GM23248 (cell line): ENCODE results near the gene P2RY2. TPM values are rescaled to one million over a fixed set of nuclear protein-coding genes. Genes with fewer than 3 reads are reported as not detected.

ENCODE experiments used
- DNase-seq: peaks from one replicate; pipeline ENCODE4 v3.0.0-alpha.2; 2015
- H2AFZ ChIP-seq: fragments of 200-600 bp; sonication (generic); 2 replicates; pipeline ENCODE4 v1.6.1; 2016; ENCODE audit warnings: antibody characterized with exemption
- H3F3A ChIP-seq: fragments of 200-600 bp; sonication (generic); 2 replicates; pipeline ENCODE4 v1.6.1; 2016; ENCODE audit warnings: mild to moderate bottlenecking, antibody characterized with exemption, mixed run types; ENCODE audit not compliant: insufficient read depth
- H3K27ac ChIP-seq: fragments of 200-600 bp; sonication (generic); 2 replicates; pipeline ENCODE4 v1.5.1; 2016; ENCODE audit warnings: mild to moderate bottlenecking
- H3K27me3 ChIP-seq: fragments of 200-600 bp; sonication (generic); replicated peaks from 2 replicates; pipeline ENCODE4 v1.6.1; 2016; ENCODE audit warnings: mild to moderate bottlenecking; ENCODE audit not compliant: insufficient read depth
- H3K36me3 ChIP-seq: fragments of 200-600 bp; sonication (generic); 2 replicates; pipeline ENCODE4 v1.6.1; 2016; ENCODE audit warnings: low read depth, mild to moderate bottlenecking
- H3K4me1 ChIP-seq: fragments of 200-600 bp; sonication (generic); 2 replicates; pipeline ENCODE4 v1.6.1; 2016; ENCODE audit warnings: mild to moderate bottlenecking; ENCODE audit not compliant: insufficient read depth
- H3K4me2 ChIP-seq: fragments of 200-600 bp; sonication (generic); one replicate; pipeline ENCODE4 v1.6.1; 2016; ENCODE audit warnings: mild to moderate bottlenecking; ENCODE audit not compliant: unreplicated experiment
- H3K4me3 ChIP-seq: fragments of 200-600 bp; sonication (generic); 2 replicates; pipeline ENCODE4 v1.5.1; 2016; ENCODE audit warnings: mild to moderate bottlenecking
- H3K79me2 ChIP-seq: fragments of 200-600 bp; sonication (generic); 2 replicates; pipeline ENCODE4 v1.6.1; 2016; ENCODE audit warnings: mild to moderate bottlenecking; ENCODE audit not compliant: insufficient read depth
- H3K9ac ChIP-seq: fragments of 200-600 bp; sonication (generic); 2 replicates; pipeline ENCODE4 v1.6.1; 2016; ENCODE audit warnings: mild to moderate bottlenecking
- H3K9me2 ChIP-seq: fragments of 200-600 bp; sonication (generic); 2 replicates; pipeline ENCODE4 v1.6.1; 2016; ENCODE audit warnings: mixed run types, mild to moderate bottlenecking, moderate library complexity; ENCODE audit not compliant: insufficient read depth
- H3K9me3 ChIP-seq: fragments of 200-600 bp; sonication (generic); one replicate; pipeline ENCODE4 v1.6.1; 2017; ENCODE audit warnings: low read depth
- H4K20me1 ChIP-seq: fragments of 200-600 bp; sonication (generic); 2 replicates; pipeline ENCODE4 v1.6.0; 2016; ENCODE audit not compliant: insufficient read depth
- EZH2 ChIP-seq: fragments of 200-600 bp; sonication (generic); IDR thresholded peaks from 2 replicates; pipeline ENCODE4 v1.6.1; 2018; ENCODE audit warnings: antibody characterized with exemption, mild to moderate bottlenecking; ENCODE audit not compliant: insufficient read depth, poor library complexity, severe bottlenecking
- EZH2phosphoT487 ChIP-seq: fragments of 200-600 bp; sonication (generic); IDR thresholded peaks from 2 replicates; pipeline ENCODE4 v1.6.1; 2018; ENCODE audit warnings: antibody characterized with exemption, moderate library complexity, mild to moderate bottlenecking, low read depth; ENCODE audit not compliant: insufficient read depth
- WGBS, 2 experiments: methylation state at CpG; one replicate each; pipeline ENCODE4 v1.1.6; 2015 to 2017; ENCODE audit warnings: low lambda C conversion rate in 2 of 2, low coverage in 1 of 2; ENCODE audit errors: missing lambda C conversion rate in 2 of 2; 5-methylcytosine and 5-hydroxymethylcytosine counted together
- in situ Hi-C: fragments of 300-500 bp; cut with MboI; formaldehyde crosslinking; loops from 2 replicates; pipeline ENCODE4 v1.15.0; 2020
- polyA plus RNA-seq: library from polyadenylated mRNA; unstranded; fragments of >200 nt; fragmentation: Nextera tagmentation; extraction: Ambion mirVana; gene quantifications from 2 replicates; pipeline ENCODE4 v1.2.1, GENCODE V29; 2016
- total RNA-seq: library from RNA; depleted of rRNA; stranded (reverse); fragments of >200 nt; shearing (Covaris generic); gene quantifications from 2 replicates; pipeline ENCODE4 v1.2.3, GENCODE V29; 2014

P2RY2 gene
- total and polyA plus RNA-seq, 2 experiments from 2014 or later: not detected

DNA sequence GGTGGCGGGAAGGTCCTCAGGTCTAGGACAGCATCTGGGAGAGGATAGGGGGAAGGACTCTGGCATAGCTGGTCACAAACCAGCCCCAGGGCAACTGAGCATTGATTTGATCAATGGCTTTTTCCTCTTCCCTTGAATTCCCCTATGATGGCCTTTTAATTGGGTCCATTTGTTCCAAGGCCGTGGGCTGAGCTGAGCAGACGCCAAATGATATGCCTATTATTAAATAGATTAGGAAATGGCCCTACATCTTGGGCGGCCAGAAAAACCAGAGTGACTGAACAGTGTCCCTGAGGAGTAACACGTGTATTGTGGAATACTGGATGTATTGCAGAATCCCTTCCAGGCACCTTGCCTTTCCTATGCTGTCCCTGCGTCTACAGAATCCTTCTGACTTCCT, 27.4 kb downstream of the P2RY2 start:
- in situ Hi-C loops: no loop called here
- Histone ChIP-seq H3K4me1 (peaks cover 6% of the 10 kb centered on the region), H3K27me3 (no peaks in the 10 kb centered on the region), H3K4me3 (no peak overlapping the region), H3K9me2 (no peaks in the 10 kb centered on the region), H3F3A (no peaks in the 10 kb centered on the region), H3K36me3 (no peaks in the 10 kb centered on the region), H3K9ac (no peak overlapping the region), H3K27ac (no peak overlapping the region), H3K79me2 (no peaks in the 10 kb centered on the region), H3K9me3 (no peaks in the 10 kb centered on the region), H4K20me1 (no peaks in the 10 kb centered on the region), H2AFZ (no peak overlapping the region), H3K4me2 (no peak overlapping the region)
- TF ChIP-seq EZH2phosphoT487 (no peak), EZH2 (no peak)
- 39 to 40% methylated on average over 5 to 6 of the region's 6 CpGs for WGBS, 2 experiments
- DNase-seq: no peak

DNA sequence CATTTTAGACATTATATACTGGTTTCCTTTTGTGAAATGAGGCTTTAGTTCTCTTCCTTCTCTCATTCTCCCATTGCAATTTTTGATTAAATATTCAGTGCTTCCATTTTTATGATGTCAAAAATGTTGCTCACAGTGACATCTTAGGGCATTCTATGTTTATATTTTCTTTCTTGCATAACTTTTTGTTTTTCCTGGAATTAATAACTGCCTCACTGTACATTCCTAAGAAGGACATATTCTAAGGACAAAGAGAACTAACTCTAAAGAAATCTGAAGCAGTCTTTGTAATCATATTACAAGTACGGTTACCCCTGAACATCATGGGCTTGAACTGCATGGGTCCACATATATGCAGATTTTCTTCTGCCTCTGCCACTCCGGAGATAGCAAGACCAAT, 28.2 kb downstream of the P2RY2 start:
- in situ Hi-C loops: no loop called here
- Histone ChIP-seq H3K9ac (no peak overlapping the region), H2AFZ (no peak overlapping the region), H3K79me2 (no peaks in the 10 kb centered on the region), H3K27ac (no peak overlapping the region), H3K4me3 (no peak overlapping the region), H3K27me3 (no peaks in the 10 kb centered on the region), H4K20me1 (no peaks in the 10 kb centered on the region), H3K4me2 (no peak overlapping the region), H3F3A (no peaks in the 10 kb centered on the region), H3K9me2 (no peaks in the 10 kb centered on the region), H3K4me1 (no peaks in the 10 kb centered on the region), H3K36me3 (no peaks in the 10 kb centered on the region), H3K9me3 (no peaks in the 10 kb centered on the region)
- WGBS, 2 experiments: 90 to 93% methylated on average over 2 of the region's 2 CpGs
- no peak for TF ChIP-seq EZH2phosphoT487
- no peak for TF ChIP-seq EZH2
- no peak for DNase-seq

DNA sequence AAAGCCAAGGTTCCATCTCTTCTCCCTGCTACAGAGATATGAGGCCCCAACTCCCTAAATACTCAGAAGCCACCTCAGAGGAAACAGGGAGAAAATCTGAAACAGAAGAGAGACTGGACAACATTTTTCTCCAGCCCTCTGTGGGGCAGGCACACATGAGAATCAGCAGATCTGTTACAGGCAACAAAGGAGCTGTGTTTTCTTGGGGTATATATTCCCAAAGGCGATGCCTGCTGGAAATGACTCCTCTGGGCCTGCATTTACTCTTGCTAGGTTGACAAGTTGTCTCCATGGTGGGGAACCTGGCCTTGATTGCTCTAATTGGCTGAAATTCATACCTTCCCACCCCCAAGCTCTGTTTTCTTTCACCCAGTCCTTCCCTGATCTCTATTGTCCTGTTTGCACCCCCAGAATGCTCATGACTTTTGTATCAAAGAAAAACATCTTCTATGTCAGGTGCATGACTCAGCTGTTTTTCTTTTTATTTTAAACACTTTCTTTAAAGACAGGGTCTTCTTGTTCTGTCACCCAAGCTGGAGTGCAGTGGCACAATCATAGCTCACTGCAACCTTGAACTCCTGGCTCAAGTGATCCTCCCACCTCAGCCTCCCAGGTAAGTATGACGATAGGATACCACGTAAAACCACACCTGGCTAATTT, 30.6 kb downstream of the P2RY2 start:
- no peak overlapping the region for H2AFZ ChIP-seq
- H3K27me3 ChIP-seq: no peaks in the 10 kb centered on the region
- H3K36me3 ChIP-seq: no peaks in the 10 kb centered on the region
- H3F3A ChIP-seq: no peaks in the 10 kb centered on the region
- H4K20me1 ChIP-seq: no peaks in the 10 kb centered on the region
- WGBS, 2 experiments: 92 to 97% methylated on average over 3 of the region's 3 CpGs
- no peaks in the 10 kb centered on the region for H3K79me2 ChIP-seq
- no peak for DNase-seq
- H3K9ac ChIP-seq: no peak overlapping the region
- no peak for TF ChIP-seq EZH2
- TF ChIP-seq EZH2phosphoT487: no peak
- no peak overlapping the region for H3K27ac ChIP-seq
- H3K4me2 ChIP-seq: no peak overlapping the region
- H3K4me1 ChIP-seq: no peaks in the 10 kb centered on the region
- no peak overlapping the region for H3K4me3 ChIP-seq
- no peaks in the 10 kb centered on the region for H3K9me3 ChIP-seq
- no peaks in the 10 kb centered on the region for H3K9me2 ChIP-seq
- in situ Hi-C loops: no loop called here

DNA sequence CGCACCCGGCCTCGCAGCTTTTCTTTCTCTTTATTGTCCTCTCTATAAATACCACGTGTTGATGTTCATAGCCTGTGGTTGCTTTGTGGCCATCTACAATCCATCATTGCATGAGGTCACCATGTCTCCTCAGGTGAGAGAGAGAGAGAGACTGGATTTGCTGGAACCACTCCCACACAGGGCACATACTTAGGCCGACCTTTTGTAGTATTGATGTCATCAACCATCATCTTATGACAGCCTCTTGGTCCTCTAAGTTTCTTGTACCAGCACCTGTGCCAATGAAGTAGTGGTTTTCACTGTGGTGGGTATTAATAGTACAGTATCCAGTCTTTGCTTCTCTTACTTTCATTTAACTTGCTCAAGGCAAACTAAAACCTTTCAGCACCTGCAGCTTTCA, 31.2 kb downstream of the P2RY2 start:
- Histone ChIP-seq H3K9me2 (no peaks in the 10 kb centered on the region), H3K9me3 (no peaks in the 10 kb centered on the region), H3K27ac (no peak overlapping the region), H3K36me3 (no peaks in the 10 kb centered on the region), H3K9ac (no peak overlapping the region), H3K4me3 (no peak overlapping the region), H3K4me2 (no peak overlapping the region), H3K27me3 (no peaks in the 10 kb centered on the region), H3K4me1 (no peaks in the 10 kb centered on the region), H3F3A (no peaks in the 10 kb centered on the region), H4K20me1 (no peaks in the 10 kb centered on the region), H2AFZ (no peak overlapping the region), H3K79me2 (no peaks in the 10 kb centered on the region)
- TF ChIP-seq EZH2phosphoT487 (no peak), EZH2 (no peak)
- WGBS, 2 experiments: 89 to 92% methylated on average over 5 of the region's 5 CpGs
- DNase-seq: no peak
- in situ Hi-C loops: no loop called here
